CD8-positive, alpha-beta memory T cell (primary cell): ENCODE data around the gene DCLRE1B. TPM values are rescaled to one million over a fixed set of nuclear protein-coding genes. Genes with fewer than 3 reads are reported as not detected.

Experiments
- CTCF ChIA-PET: fragments of 350-600 bp; sonication (Branson Sonifier 250); formaldehyde crosslinking; loops from one replicate; lab custom pipeline; 2021; ENCODE audit warnings: antibody characterized with exemption; lab: Charles Lee
- POLR2A ChIA-PET: fragments of 350-600 bp; sonication (Branson Sonifier 250); formaldehyde crosslinking; loops from one replicate; lab custom pipeline; 2021; ENCODE audit warnings: antibody characterized with exemption; lab: Charles Lee
- DNase-seq, 5 donors: peaks; one replicate each; pipeline versions ENCODE4 v3.0.0 to v3.0.0-alpha.2; 2020 to 2022; ENCODE audit warnings: mixed read lengths in 1 of 5
- H3K27ac ChIP-seq: one replicate; pipeline ENCODE4 v1.7.0; 2013; ENCODE audit warnings: low read depth, mild to moderate bottlenecking, low read length, moderate library complexity
- H3K27me3 ChIP-seq: 2 replicates; pipeline ENCODE4 v1.7.0; 2013; ENCODE audit warnings: low read length, mild to moderate bottlenecking; ENCODE audit not compliant: insufficient read depth, poor library complexity, severe bottlenecking
- H3K36me3 ChIP-seq: 2 replicates; pipeline ENCODE4 v1.7.0; 2013; ENCODE audit warnings: mild to moderate bottlenecking, low read length, moderate library complexity; ENCODE audit not compliant: insufficient read depth
- H3K4me1 ChIP-seq: 2 replicates; pipeline ENCODE4 v1.7.0; 2013; ENCODE audit warnings: mild to moderate bottlenecking, low read length, moderate library complexity; ENCODE audit not compliant: insufficient read depth
- H3K4me3 ChIP-seq: 2 replicates; pipeline ENCODE4 v1.7.0; 2013; ENCODE audit warnings: mild to moderate bottlenecking, low read length
- H3K9me3 ChIP-seq: 2 replicates; pipeline ENCODE4 v1.7.0; 2013; ENCODE audit warnings: mild to moderate bottlenecking, low read length
- H3K27ac Mint-ChIP-seq, 8 donors: one replicate each; pipeline ENCODE4 v1.8.0; 2020 to 2021; ENCODE audit warnings: mixed read lengths in 8 of 8, mild to moderate bottlenecking in 6 of 8, inconsistent platforms in 3 of 8, moderate library complexity in 3 of 8
- H3K27me3 Mint-ChIP-seq, 2 donors: one replicate each; pipeline ENCODE4 v1.8.0; 2020 to 2021; ENCODE audit warnings: mixed read lengths in 2 of 2, mild to moderate bottlenecking in 1 of 2, moderate library complexity in 1 of 2
- H3K36me3 Mint-ChIP-seq, 3 donors: one replicate each; pipeline ENCODE4 v1.8.0; 2020 to 2021; ENCODE audit warnings: mixed read lengths in 3 of 3, inconsistent platforms in 1 of 3, mild to moderate bottlenecking in 1 of 3
- H3K4me1 Mint-ChIP-seq, 3 donors: one replicate each; pipeline ENCODE4 v1.8.0; 2020 to 2021; ENCODE audit warnings: mixed read lengths in 3 of 3, inconsistent platforms in 1 of 3, mild to moderate bottlenecking in 1 of 3
- H3K4me3 Mint-ChIP-seq, 7 donors: one replicate each; pipeline ENCODE4 v1.8.0; 2020 to 2021; ENCODE audit warnings: mixed read lengths in 7 of 7, mild to moderate bottlenecking in 6 of 7, moderate library complexity in 4 of 7, inconsistent platforms in 2 of 7
- H3K9me3 Mint-ChIP-seq, 5 donors: one replicate each; pipeline ENCODE4 v1.8.0; 2020 to 2022; ENCODE audit warnings: mixed read lengths in 5 of 5, mild to moderate bottlenecking in 3 of 5, moderate library complexity in 2 of 5, inconsistent platforms in 1 of 5
- polyA plus RNA-seq: library from polyadenylated mRNA; unstranded; fragments of 300-500 nt; fragmentation: Illumina TruSeq; gene quantifications from one replicate; pipeline ENCODE4 v1.2.3, GENCODE V29; 2021
- total RNA-seq, 2 experiments: library from RNA; stranded (reverse); gene quantifications; one replicate each; pipeline ENCODE4 v1.2.3, GENCODE V29; 2021

DCLRE1B gene
- total and polyA plus RNA-seq, 3 experiments from 2014 or later: 5.1 to 32.1 (median 31.2) TPM

DNA sequence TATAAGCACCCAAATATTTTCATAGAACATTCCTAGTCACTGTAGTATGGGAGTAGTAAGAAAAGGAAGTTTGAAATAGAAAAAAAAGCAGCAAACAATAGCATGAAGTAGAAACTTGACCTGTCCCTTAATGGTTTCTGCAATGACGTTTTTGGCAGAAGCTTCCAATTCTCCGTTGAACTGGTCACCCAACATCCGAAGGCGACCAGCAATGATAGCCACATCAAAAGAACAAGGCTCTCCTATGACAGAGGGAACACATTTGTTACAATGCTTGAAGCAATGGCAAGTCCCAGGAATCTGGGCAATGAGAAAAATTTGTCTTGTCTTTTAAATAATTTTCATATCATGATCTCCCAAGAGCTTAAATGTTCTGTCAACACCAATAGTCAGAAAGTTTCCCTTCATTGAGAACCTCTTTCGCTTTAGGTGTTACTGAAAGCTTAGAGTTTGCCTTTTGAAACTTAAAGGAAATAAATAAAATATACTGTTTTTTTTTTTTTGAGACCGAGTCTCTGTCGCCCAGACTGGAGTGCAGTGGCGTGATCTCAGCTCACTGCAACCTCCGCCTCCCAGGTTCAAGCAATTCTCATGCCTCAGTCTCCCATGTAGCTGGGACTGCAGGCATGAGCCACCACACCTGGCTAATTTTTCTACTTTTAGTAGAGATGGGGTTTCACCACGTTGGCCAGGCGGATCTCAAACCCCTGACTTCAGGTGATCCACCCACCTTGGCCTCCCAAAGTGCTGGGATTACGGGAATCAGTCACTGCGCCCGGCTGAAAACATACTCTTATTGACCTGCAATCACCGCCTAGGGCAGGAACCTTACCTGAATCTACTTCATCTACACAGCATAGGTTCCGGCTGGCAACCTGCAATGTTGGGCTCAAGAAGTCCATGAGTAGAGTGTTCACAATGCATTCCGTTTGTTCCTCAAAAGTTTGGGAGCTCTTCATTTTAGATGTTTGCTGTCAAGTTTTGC, 18.4 kb upstream of the DCLRE1B start:
- Mint-ChIP-seq H3K27ac (peak overlapping the region in 3 of 8 donors; percentile 19 to 63 (median 38)), H3K4me1 (peaks cover 5 to 29% (median 24%) of the 10 kb centered on the region in 3 donors), H3K4me3 (peak overlapping the region in 1 of 7 donors; percentile 3), H3K9me3 (no peaks in the 10 kb centered on the region), H3K36me3 (peaks cover 0 to 5% (median 1%) of the 10 kb centered on the region in 3 donors), H3K27me3 (no peaks in the 10 kb centered on the region)
- Histone ChIP-seq H3K27ac (no peak overlapping the region), H3K27me3 (no peaks in the 10 kb centered on the region), H3K4me3 (no peak overlapping the region), H3K4me1 (peaks cover 20% of the 10 kb centered on the region), H3K36me3 (no peaks in the 10 kb centered on the region), H3K9me3 (no peaks in the 10 kb centered on the region)
- CTCF ChIA-PET: interaction anchor here (0.6 to 2.4 kb wide), 2 partner anchors 11 to 131 kb away, joined by 3 to 6 read pairs; no protein-coding TSS in a partner anchor
- POLR2A ChIA-PET: interaction anchor here (0.6 kb wide), 1 partner anchor 497 kb away, joined by 4 read pairs; the partner anchor contains the start of gene MAGI3
- DNase-seq: no peak

DNA sequence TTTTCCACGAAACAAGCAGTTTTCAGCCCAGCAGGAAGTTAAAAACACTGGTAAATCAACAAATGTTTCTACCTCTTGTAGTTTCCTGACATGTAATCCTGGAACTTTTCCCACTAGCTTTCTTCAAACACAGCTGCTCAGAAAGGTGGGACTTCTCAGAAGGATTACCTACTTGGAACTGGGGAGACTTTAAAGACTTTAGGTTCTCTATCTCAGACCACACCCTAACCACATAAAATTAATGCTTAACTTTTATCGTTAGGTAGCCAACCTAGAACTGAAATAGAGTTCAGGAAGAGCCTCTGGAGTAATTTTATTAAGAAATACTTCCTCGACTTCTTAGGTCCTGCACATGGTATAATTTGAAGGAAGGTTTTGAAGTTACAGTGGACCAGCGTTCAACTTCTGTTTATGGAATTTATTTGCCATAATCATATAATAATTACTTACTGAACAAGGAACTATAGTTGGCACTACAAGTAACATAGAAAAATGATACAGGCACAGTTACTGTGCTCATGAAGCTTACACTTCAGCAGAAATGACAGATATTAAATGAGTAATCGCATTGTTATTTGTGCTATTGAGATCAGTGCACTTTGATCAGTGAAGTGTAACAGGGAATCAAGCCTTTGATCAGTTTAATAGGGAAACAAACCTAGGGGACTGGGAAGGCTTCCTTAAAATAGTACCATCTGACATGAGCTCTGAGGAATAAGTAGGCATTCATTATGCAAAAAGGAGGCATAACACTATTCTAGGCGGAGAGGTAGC, 17.5 kb upstream of the DCLRE1B start, which contains the start of gene BCL2L15:
BCL2L15 (minus strand) TSS at position 180 of the 774 bp plus-strand sequence. CDS start 206 bp downstream, outside the sequence.
- POLR2A ChIA-PET: no interaction called here
- no peaks in the 10 kb centered on the region for H3K27me3 Mint-ChIP-seq

DNA sequence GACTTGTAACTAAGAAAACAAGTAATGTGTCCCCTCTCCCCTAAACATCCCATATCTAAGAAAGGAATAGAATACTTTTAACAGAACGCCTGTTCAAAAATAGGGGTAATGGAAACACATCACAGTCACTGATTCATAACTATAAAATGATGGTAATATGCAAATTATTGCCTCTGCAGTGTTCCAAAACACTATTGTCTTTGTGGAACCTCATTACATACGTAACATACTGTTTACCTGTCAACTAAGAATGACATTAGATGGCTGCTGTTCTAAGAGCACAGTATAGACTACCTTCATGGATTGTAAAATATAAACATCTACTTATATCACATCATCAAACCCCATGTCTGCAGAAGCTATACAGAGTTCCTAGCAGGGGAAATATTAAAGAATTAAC, 14.3 kb upstream of the DCLRE1B start:
- no peak overlapping the region for H3K4me3 ChIP-seq
- ChIA-PET CTCF (interaction anchor here (0.9 to 1.1 kb wide), 2 partner anchors 9 to 13 kb away, joined by 3 to 4 read pairs; partner anchors contain the start of gene AP4B1), POLR2A (interaction anchor here (0.6 kb wide), 1 partner anchor 12 kb away, joined by 3 read pairs; no protein-coding TSS in a partner anchor)
- Mint-ChIP-seq H3K4me3 (no peak overlapping the region), H3K27ac (peak overlapping the region in 4 of 8 donors; percentile 2 to 40 (median 19)), H3K4me1 (peaks cover 9 to 22% (median 16%) of the 10 kb centered on the region in 3 donors), H3K36me3 (peaks cover 3 to 29% (median 5%) of the 10 kb centered on the region in 3 donors), H3K27me3 (no peaks in the 10 kb centered on the region), H3K9me3 (no peaks in the 10 kb centered on the region)
- peaks cover 18% of the 10 kb centered on the region for H3K4me1 ChIP-seq
- no peaks in the 10 kb centered on the region for H3K27me3 ChIP-seq
- H3K27ac ChIP-seq: no peak overlapping the region
- DNase-seq: no peak
- H3K36me3 ChIP-seq: peaks cover 18% of the 10 kb centered on the region
- no peaks in the 10 kb centered on the region for H3K9me3 ChIP-seq

More for the DNA sequence above, 17.5 kb upstream of the DCLRE1B start, which contains the start of gene BCL2L15:
- peaks cover 18% of the 10 kb centered on the region for H3K4me1 ChIP-seq
- no peaks in the 10 kb centered on the region for H3K36me3 ChIP-seq
- H3K9me3 ChIP-seq: no peaks in the 10 kb centered on the region
- DNase-seq: no peak
- CTCF ChIA-PET: interaction anchor here (2.4 kb wide), 1 partner anchor 12 kb away, joined by 6 read pairs; no protein-coding TSS in a partner anchor
- H3K9me3 Mint-ChIP-seq: no peaks in the 10 kb centered on the region
- no peak within 1 kb of the TSS for H3K27ac ChIP-seq
- no peak within 1 kb of the TSS for H3K4me3 ChIP-seq
- H3K27ac Mint-ChIP-seq: peak within 1 kb of the TSS in 3 of 8 donors; percentile 19 to 63 (median 38)
- no peaks in the 10 kb centered on the region for H3K27me3 ChIP-seq
- H3K4me3 Mint-ChIP-seq: peak within 1 kb of the TSS in 1 of 7 donors; percentile 3
- peaks cover 0 to 7% (median 1%) of the 10 kb centered on the region in 3 donors for H3K36me3 Mint-ChIP-seq
- peaks cover 5 to 27% (median 23%) of the 10 kb centered on the region in 3 donors for H3K4me1 Mint-ChIP-seq

DNA sequence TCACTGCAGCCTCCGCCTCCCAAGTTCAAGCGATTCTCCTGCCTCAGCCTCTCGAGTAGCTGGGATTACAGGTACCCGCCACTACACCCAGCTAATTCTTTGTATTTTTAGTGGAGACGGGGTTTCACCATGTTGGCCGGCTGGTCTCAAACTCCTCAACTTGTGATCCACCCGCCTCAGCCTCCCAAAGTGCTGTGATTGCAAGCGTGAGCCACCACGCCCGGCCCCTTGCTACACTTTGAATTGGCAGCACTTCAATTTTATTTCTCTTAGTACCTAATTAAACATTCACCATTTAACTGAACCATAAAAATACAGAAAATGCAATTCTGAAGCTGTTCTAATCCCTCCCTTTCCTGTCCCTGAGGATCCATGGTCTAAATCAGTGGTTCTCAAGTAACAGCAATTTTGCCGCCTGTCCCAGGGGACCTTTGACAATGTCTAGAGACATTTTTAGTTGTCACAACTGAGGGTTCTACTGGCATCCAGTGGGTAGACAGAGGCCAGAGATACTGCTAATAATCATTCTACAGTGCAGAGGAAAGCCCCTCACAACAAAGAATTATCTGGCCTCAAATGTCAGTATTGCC, 13.4 kb upstream of the DCLRE1B start:
- Mint-ChIP-seq H3K4me3 (no peak overlapping the region), H3K4me1 (peaks cover 9 to 20% (median 11%) of the 10 kb centered on the region in 3 donors), H3K9me3 (no peaks in the 10 kb centered on the region), H3K27me3 (no peaks in the 10 kb centered on the region), H3K36me3 (peaks cover 3 to 34% (median 10%) of the 10 kb centered on the region in 3 donors), H3K27ac (peak overlapping the region in 4 of 8 donors; percentile 53 to 70 (median 66))
- Histone ChIP-seq H3K27ac (no peak overlapping the region), H3K9me3 (no peaks in the 10 kb centered on the region), H3K4me1 (peaks cover 13% of the 10 kb centered on the region), H3K4me3 (no peak overlapping the region), H3K36me3 (peaks cover 26% of the 10 kb centered on the region), H3K27me3 (no peaks in the 10 kb centered on the region)
- no peak for DNase-seq
- ChIA-PET POLR2A (no interaction called here), CTCF (interaction anchor here (1.1 kb wide), 1 partner anchor 12 kb away, joined by 4 read pairs; the partner anchor contains the start of gene AP4B1)

DNA sequence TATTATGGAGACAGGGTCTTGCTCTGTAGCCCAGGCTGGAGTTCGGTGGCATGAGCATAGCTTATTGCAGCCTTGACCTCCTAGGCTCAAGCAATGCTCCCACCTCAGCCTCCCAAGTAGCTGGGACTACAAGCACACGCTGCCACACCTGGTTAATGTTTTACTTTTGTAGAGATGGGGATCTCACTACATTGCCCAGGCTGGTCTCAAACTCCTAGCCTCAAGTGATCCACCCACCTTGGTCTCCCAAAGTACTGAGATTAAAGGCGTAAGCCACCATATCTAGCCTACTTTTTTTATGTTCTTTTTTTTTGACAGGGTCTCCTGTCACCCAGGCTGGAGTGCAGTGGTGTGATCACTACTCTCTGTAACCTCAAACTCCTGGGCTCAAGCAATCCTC, 11.9 kb upstream of the DCLRE1B start:
- CTCF ChIA-PET: interaction anchor here (1.7 kb wide), 1 partner anchor 55 kb away, joined by 3 read pairs; no protein-coding TSS in a partner anchor
- H3K9me3 Mint-ChIP-seq: no peaks in the 10 kb centered on the region
- no peak overlapping the region for H3K4me3 Mint-ChIP-seq
- Histone ChIP-seq H3K27me3 (no peaks in the 10 kb centered on the region), H3K4me1 (no peaks in the 10 kb centered on the region), H3K9me3 (no peaks in the 10 kb centered on the region), H3K36me3 (peaks cover 33% of the 10 kb centered on the region), H3K27ac (no peak overlapping the region), H3K4me3 (no peak overlapping the region)
- no peaks in the 10 kb centered on the region for H3K27me3 Mint-ChIP-seq
- no peak for DNase-seq
- peaks cover 8 to 19% (median 10%) of the 10 kb centered on the region in 3 donors for H3K4me1 Mint-ChIP-seq
- H3K27ac Mint-ChIP-seq: peak overlapping the region in 2 of 8 donors; percentile 79 to 82
- POLR2A ChIA-PET: interaction anchor here (0.6 kb wide), 1 partner anchor 59 kb away, joined by 6 read pairs; no protein-coding TSS in a partner anchor
- H3K36me3 Mint-ChIP-seq: peaks cover 9 to 47% (median 14%) of the 10 kb centered on the region in 3 donors

DNA sequence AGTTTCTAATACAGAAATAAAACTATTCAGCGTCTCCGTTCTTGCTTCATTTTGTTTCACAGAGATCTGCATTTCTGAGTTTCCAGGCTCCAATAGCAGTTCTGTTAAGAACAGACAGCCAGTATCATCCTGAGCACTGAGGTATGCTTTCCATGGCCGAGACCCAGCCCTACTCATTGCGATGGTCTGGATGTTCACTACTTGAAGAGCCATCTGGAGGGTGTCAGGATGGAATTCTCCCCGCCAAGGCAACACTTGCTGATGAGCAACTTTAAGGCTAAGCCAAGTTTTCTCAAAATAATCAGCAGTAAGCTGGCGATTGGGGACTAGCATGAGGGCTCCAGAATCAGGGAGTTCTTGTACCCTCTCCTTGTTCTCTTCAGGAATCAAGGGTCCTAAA, 10.0 kb upstream of the DCLRE1B start:
- peaks cover 9 to 66% (median 25%) of the 10 kb centered on the region in 3 donors for H3K36me3 Mint-ChIP-seq
- no peaks in the 10 kb centered on the region for H3K27me3 Mint-ChIP-seq
- H3K27ac ChIP-seq: no peak overlapping the region
- no peaks in the 10 kb centered on the region for H3K27me3 ChIP-seq
- peaks cover 8% of the 10 kb centered on the region for H3K4me1 ChIP-seq
- H3K9me3 ChIP-seq: no peaks in the 10 kb centered on the region
- H3K4me3 Mint-ChIP-seq: no peak overlapping the region
- H3K9me3 Mint-ChIP-seq: no peaks in the 10 kb centered on the region
- ChIA-PET CTCF (interaction anchor here (1.2 to 1.8 kb wide), 2 partner anchors 10 to 26 kb away, joined by 3 to 5 read pairs; no protein-coding TSS in a partner anchor), POLR2A (interaction anchor here (1.1 kb wide), 1 partner anchor 9 kb away, joined by 3 read pairs; the partner anchor contains the start of gene AP4B1)
- peaks cover 48% of the 10 kb centered on the region for H3K36me3 ChIP-seq
- H3K27ac Mint-ChIP-seq: peak overlapping the region in 5 of 8 donors; percentile 7 to 75 (median 31)
- peaks cover 23 to 37% (median 28%) of the 10 kb centered on the region in 3 donors for H3K4me1 Mint-ChIP-seq
- DNase-seq: no peak
- H3K4me3 ChIP-seq: no peak overlapping the region
